ENCODE measurements around the gene HDGFL3. TPM values are rescaled to one million over a fixed set of nuclear protein-coding genes. Genes with fewer than 3 reads are reported as not detected.

The HDGFL3 gene
- total RNA-seq, 1 experiment from 2014 or later = 75.2 TPM

DNA sequence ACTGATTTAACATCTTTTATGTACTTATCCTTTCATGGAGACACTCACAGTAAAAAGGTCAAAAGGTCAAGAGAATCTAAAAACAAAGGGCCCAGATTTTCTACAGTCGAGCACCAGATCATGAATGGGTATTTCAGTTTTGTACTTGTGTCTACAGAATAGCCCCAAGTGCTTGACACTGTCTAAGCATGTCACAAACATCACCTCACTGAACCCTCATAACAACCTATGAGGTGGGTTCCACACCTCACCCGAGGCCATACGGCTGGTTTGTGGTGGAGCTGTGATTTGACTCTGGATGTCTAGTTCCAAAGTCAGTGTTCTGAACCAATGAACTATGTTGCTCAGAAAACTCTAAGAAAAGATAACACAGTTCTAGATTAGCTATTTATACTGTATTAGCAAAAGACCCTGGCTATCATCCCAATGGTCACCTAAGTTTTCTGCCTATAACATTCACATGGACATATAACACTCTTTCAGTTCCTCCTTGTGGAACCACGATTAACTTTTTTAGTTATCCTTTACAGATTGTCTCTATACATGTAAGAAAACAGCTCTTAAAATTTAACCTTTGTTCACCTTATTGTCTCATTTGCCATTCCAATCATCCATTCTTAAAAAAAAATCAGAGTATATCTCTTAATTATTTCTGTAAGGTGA, 74.6 kb downstream of the HDGFL3 start:
- H3K27me3 ChIP-seq = no peaks in the 10 kb centered on the region
- H3K9me3 ChIP-seq (replicated peaks) = no peaks in the 10 kb centered on the region
- no peak overlapping the region for H3K27ac ChIP-seq
- peaks cover 20% of the 10 kb centered on the region for H3K36me3 ChIP-seq
- DNase-seq = no peak
- H3K4me1 ChIP-seq = no peaks in the 10 kb centered on the region
- no peak overlapping the region for H3K4me3 ChIP-seq

- H3K4me1 ChIP-seq = no peaks in the 10 kb centered on the region
- no peaks in the 10 kb centered on the region for H3K9me3 ChIP-seq (replicated peaks)
- peaks cover 20% of the 10 kb centered on the region for H3K36me3 ChIP-seq
- no peak overlapping the region for H3K4me3 ChIP-seq
- no peaks in the 10 kb centered on the region for H3K27me3 ChIP-seq
- H3K27ac ChIP-seq = no peak overlapping the region
- no peak for DNase-seq
Observed at GRCh38 chr15:83129791-83130190, 77.8 kb downstream of the HDGFL3 start.

GRCh38 chr15:83127547-83128150, 80.0 kb downstream of the HDGFL3 start:
- H3K4me3 ChIP-seq = no peak overlapping the region
- no peak overlapping the region for H3K27ac ChIP-seq
- no peaks in the 10 kb centered on the region for H3K27me3 ChIP-seq
- no peaks in the 10 kb centered on the region for H3K9me3 ChIP-seq (replicated peaks)
- DNase-seq = no peak
- H3K36me3 ChIP-seq = peaks cover 15% of the 10 kb centered on the region
- no peaks in the 10 kb centered on the region for H3K4me1 ChIP-seq

- peaks cover 9% of the 10 kb centered on the region for H3K36me3 ChIP-seq
- H3K9me3 ChIP-seq (replicated peaks) = no peaks in the 10 kb centered on the region
- H3K4me1 ChIP-seq = no peaks in the 10 kb centered on the region
- no peaks in the 10 kb centered on the region for H3K27me3 ChIP-seq
- DNase-seq = no peak
- no peak overlapping the region for H3K4me3 ChIP-seq
- H3K27ac ChIP-seq = no peak overlapping the region
Observed at GRCh38 chr15:83123529-83123928, 84.1 kb downstream of the HDGFL3 start.

DNA sequence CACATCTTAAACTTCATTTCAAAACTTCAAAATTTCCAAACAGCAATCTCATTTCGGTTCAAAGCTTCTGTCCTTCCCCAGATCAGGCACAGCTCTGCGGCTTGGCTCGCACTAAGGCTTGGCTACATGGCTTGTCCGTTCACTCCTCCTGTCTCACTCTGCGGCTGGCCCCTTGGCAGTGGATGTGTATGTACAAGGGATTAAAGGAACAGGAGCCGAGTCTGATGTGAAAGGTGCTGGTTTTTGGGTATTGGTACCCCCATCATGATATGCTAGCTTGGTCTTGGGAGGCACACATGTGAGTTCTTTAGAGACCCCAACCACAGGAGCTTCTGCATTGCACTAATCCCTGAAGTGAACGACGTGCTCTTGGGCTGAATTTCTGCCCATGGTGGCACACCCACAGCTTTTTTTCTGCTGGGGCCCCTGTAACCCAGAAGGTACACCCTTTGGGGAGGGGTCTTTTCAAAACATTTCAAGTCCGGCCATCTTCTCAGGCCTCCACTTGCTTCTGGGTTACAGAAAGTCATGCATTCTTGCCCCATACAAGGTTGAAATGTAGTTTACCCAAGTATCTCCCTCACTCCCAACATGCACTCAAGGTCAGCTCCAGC, 87.5 kb downstream of the HDGFL3 start:
- Histone ChIP-seq H3K9me3 (replicated peaks) (no peaks in the 10 kb centered on the region), H3K36me3 (no peaks in the 10 kb centered on the region), H3K27ac (no peak overlapping the region), H3K4me1 (no peaks in the 10 kb centered on the region), H3K4me3 (no peak overlapping the region), H3K27me3 (no peaks in the 10 kb centered on the region)
- no peak for DNase-seq

- no peaks in the 10 kb centered on the region for H3K36me3 ChIP-seq
Observed at GRCh38 chr15:83118968-83119367, 88.7 kb downstream of the HDGFL3 start.

GRCh38 chr15:83118291-83118827, 89.3 kb downstream of the HDGFL3 start:
- no peak for DNase-seq
- H3K9me3 ChIP-seq (replicated peaks) = no peaks in the 10 kb centered on the region
- no peak overlapping the region for H3K27ac ChIP-seq
- H3K4me1 ChIP-seq = no peaks in the 10 kb centered on the region
- H3K27me3 ChIP-seq = no peaks in the 10 kb centered on the region
- no peaks in the 10 kb centered on the region for H3K36me3 ChIP-seq
- no peak overlapping the region for H3K4me3 ChIP-seq

More at GRCh38 chr15:83118968-83119367, 88.7 kb downstream of the HDGFL3 start:
- Histone ChIP-seq H3K4me3 (no peak overlapping the region), H3K9me3 (replicated peaks) (no peaks in the 10 kb centered on the region), H3K4me1 (no peaks in the 10 kb centered on the region), H3K27me3 (no peaks in the 10 kb centered on the region), H3K27ac (no peak overlapping the region)
- no peak for DNase-seq

DNA sequence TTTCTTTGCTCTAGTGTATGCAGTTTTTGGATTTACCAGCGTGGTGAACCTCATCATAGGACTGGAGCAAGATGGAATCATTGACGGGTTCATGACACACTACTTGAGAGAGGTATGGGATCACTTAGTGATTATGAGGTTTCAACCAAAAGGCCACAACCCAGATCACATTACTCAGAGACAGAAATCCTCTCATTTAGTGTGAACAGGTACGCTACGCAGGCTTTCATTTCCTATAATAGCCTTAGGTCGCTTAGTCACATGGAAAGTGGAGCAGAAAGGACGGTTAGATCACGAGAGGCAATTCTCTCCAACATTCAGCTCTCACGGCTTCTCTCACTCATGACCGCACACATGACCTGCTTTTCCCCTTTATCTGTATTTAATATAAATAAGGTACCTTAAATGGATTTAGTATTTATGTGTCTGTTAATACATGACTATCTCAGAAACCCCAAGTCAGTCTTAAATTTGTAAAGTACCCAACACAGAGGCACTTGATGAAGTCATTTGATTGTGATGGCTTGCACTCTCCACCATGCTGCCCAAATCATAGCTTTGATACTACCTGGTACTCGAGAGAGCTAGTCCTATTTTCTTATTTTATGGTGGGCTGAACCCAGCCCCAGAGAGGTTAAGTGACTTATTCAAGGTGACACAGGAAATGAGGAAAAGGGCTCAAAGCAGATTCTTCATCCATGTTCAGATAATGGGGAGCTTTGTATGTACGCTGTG, 91.6 kb downstream of the HDGFL3 start:
- H3K9me3 ChIP-seq (replicated peaks) = no peaks in the 10 kb centered on the region
- H3K27me3 ChIP-seq = no peaks in the 10 kb centered on the region
- H3K4me3 ChIP-seq = no peak overlapping the region
- no peaks in the 10 kb centered on the region for H3K36me3 ChIP-seq
- H3K4me1 ChIP-seq = no peaks in the 10 kb centered on the region
- no peak for DNase-seq
- no peak overlapping the region for H3K27ac ChIP-seq

DNA sequence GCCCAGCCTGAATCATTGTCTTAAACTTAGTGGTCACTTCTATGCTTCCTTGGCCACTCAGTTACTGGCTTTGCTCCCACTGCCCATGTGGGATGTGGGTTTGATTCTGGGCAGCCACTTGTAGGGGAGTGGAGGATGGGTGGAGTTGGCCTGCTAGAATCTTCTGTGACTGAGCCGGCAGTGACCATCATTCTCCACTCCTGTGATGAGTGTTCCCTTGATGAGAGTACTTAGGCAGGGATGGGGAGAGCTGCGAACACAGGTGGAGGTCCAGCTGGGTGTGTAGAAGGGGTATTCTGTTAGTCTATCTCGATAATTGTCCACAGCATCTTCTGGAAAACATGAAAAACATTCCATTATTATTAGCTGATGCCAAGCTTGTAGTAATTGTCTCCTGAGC, 92.2 kb downstream of the HDGFL3 start:
- DNase-seq = no peak
- Histone ChIP-seq H3K36me3 (no peaks in the 10 kb centered on the region), H3K9me3 (replicated peaks) (no peaks in the 10 kb centered on the region), H3K27ac (no peak overlapping the region), H3K27me3 (no peaks in the 10 kb centered on the region), H3K4me3 (no peak overlapping the region), H3K4me1 (no peaks in the 10 kb centered on the region)

- DNase-seq = no peak
- H3K27me3 ChIP-seq = no peaks in the 10 kb centered on the region
- no peaks in the 10 kb centered on the region for H3K36me3 ChIP-seq
- H3K4me3 ChIP-seq = no peak overlapping the region
- no peaks in the 10 kb centered on the region for H3K9me3 ChIP-seq (replicated peaks)
- H3K27ac ChIP-seq = no peak overlapping the region
- no peaks in the 10 kb centered on the region for H3K4me1 ChIP-seq
Observed at GRCh38 chr15:83114856-83115255, 92.8 kb downstream of the HDGFL3 start.

GRCh38 chr15:83113881-83114674, 93.5 kb downstream of the HDGFL3 start:
- H3K9me3 ChIP-seq (replicated peaks) = no peaks in the 10 kb centered on the region
- no peaks in the 10 kb centered on the region; the same call in 1 of the 2 replicates for H3K4me1 ChIP-seq
- no peak overlapping the region for H3K4me3 ChIP-seq
- H3K36me3 ChIP-seq = no peaks in the 10 kb centered on the region
- no peak for DNase-seq
- no peak overlapping the region for H3K27ac ChIP-seq
- no peaks in the 10 kb centered on the region for H3K27me3 ChIP-seq

GRCh38 chr15:83112956-83113299, 94.7 kb downstream of the HDGFL3 start:
- DNase-seq = no peak
- Histone ChIP-seq H3K4me3 (no peak overlapping the region), H3K27me3 (no peaks in the 10 kb centered on the region), H3K36me3 (no peaks in the 10 kb centered on the region), H3K9me3 (replicated peaks) (no peaks in the 10 kb centered on the region), H3K4me1 (no peaks in the 10 kb centered on the region; the same call in 1 of the 2 replicates), H3K27ac (no peak overlapping the region)

DNA sequence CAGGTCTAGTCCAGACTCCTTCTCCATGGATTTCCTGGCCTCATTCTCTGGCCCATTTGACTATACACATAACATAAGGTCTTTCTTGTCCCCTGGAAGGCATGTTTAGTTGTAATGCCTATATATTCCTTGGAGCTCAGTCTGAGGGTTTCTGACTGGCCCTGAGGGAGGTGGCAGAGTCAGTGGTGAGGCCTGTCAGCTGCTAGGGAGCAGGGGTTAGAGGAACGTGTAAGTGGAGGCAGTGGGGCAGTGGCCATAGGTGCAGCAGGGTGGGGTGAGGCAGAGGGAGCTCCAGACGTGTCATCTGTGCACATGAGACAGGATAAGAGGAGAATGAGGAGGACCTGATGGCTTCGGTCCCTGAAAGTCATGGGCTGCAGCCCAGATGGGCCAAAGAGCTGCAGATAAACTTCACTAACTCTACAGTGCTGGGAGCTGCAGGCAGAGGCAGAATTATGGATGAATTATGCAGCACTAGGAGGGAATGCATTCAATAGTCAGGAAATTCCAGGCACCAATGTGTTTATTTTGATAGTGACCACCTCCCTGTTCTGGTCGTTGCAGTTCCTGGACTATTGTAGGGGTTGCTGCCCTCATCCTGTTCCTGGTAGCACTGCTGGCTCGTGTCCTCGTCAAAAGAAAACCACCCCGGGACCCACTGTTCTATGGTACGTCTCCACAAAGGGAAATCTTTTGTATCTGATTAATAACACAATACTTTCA, 95.2 kb downstream of the HDGFL3 start:
- no peaks in the 10 kb centered on the region for H3K9me3 ChIP-seq (replicated peaks)
- H3K4me1 ChIP-seq = no peaks in the 10 kb centered on the region; the same call in 1 of the 2 replicates
- DNase-seq = no peak
- H3K36me3 ChIP-seq = no peaks in the 10 kb centered on the region
- H3K4me3 ChIP-seq = no peak overlapping the region
- no peak overlapping the region for H3K27ac ChIP-seq
- H3K27me3 ChIP-seq = no peaks in the 10 kb centered on the region

- Histone ChIP-seq H3K4me3 (no peak overlapping the region), H3K9me3 (replicated peaks) (no peaks in the 10 kb centered on the region), H3K36me3 (no peaks in the 10 kb centered on the region), H3K27ac (no peak overlapping the region), H3K27me3 (no peaks in the 10 kb centered on the region), H3K4me1 (peaks cover 3% of the 10 kb centered on the region; the same call in 1 of the 2 replicates)
- DNase-seq = no peak
Observed at GRCh38 chr15:83111149-83111548, 96.5 kb downstream of the HDGFL3 start.

Measured in SJCRH30 (cell line).